GM23248 (cell line): ENCODE measurements around the gene PLCB4. TPM values are rescaled to one million over a fixed set of nuclear protein-coding genes. Genes with fewer than 3 reads are reported as not detected.
A peak's percentile ranks its signal among the peaks of the same experiment; 100 is the strongest.

ENCODE experiments used
- DNase-seq: peaks from one replicate; pipeline ENCODE4 v3.0.0-alpha.2; 2015
- H2AFZ ChIP-seq: fragments of 200-600 bp; sonication (generic); 2 replicates; pipeline ENCODE4 v1.6.1; 2016; ENCODE audit warnings: antibody characterized with exemption
- H3F3A ChIP-seq: fragments of 200-600 bp; sonication (generic); 2 replicates; pipeline ENCODE4 v1.6.1; 2016; ENCODE audit warnings: mild to moderate bottlenecking, antibody characterized with exemption, mixed run types; ENCODE audit not compliant: insufficient read depth
- H3K27ac ChIP-seq: fragments of 200-600 bp; sonication (generic); 2 replicates; pipeline ENCODE4 v1.5.1; 2016; ENCODE audit warnings: mild to moderate bottlenecking
- H3K27me3 ChIP-seq: fragments of 200-600 bp; sonication (generic); replicated peaks from 2 replicates; pipeline ENCODE4 v1.6.1; 2016; ENCODE audit warnings: mild to moderate bottlenecking; ENCODE audit not compliant: insufficient read depth
- H3K36me3 ChIP-seq: fragments of 200-600 bp; sonication (generic); 2 replicates; pipeline ENCODE4 v1.6.1; 2016; ENCODE audit warnings: low read depth, mild to moderate bottlenecking
- H3K4me1 ChIP-seq: fragments of 200-600 bp; sonication (generic); 2 replicates; pipeline ENCODE4 v1.6.1; 2016; ENCODE audit warnings: mild to moderate bottlenecking; ENCODE audit not compliant: insufficient read depth
- H3K4me2 ChIP-seq: fragments of 200-600 bp; sonication (generic); one replicate; pipeline ENCODE4 v1.6.1; 2016; ENCODE audit warnings: mild to moderate bottlenecking; ENCODE audit not compliant: unreplicated experiment
- H3K4me3 ChIP-seq: fragments of 200-600 bp; sonication (generic); 2 replicates; pipeline ENCODE4 v1.5.1; 2016; ENCODE audit warnings: mild to moderate bottlenecking
- H3K79me2 ChIP-seq: fragments of 200-600 bp; sonication (generic); 2 replicates; pipeline ENCODE4 v1.6.1; 2016; ENCODE audit warnings: mild to moderate bottlenecking; ENCODE audit not compliant: insufficient read depth
- H3K9ac ChIP-seq: fragments of 200-600 bp; sonication (generic); 2 replicates; pipeline ENCODE4 v1.6.1; 2016; ENCODE audit warnings: mild to moderate bottlenecking
- H3K9me2 ChIP-seq: fragments of 200-600 bp; sonication (generic); 2 replicates; pipeline ENCODE4 v1.6.1; 2016; ENCODE audit warnings: mixed run types, mild to moderate bottlenecking, moderate library complexity; ENCODE audit not compliant: insufficient read depth
- H3K9me3 ChIP-seq: fragments of 200-600 bp; sonication (generic); one replicate; pipeline ENCODE4 v1.6.1; 2017; ENCODE audit warnings: low read depth
- H4K20me1 ChIP-seq: fragments of 200-600 bp; sonication (generic); 2 replicates; pipeline ENCODE4 v1.6.0; 2016; ENCODE audit not compliant: insufficient read depth
- EZH2 ChIP-seq: fragments of 200-600 bp; sonication (generic); IDR thresholded peaks from 2 replicates; pipeline ENCODE4 v1.6.1; 2018; ENCODE audit warnings: antibody characterized with exemption, mild to moderate bottlenecking; ENCODE audit not compliant: insufficient read depth, poor library complexity, severe bottlenecking
- EZH2phosphoT487 ChIP-seq: fragments of 200-600 bp; sonication (generic); IDR thresholded peaks from 2 replicates; pipeline ENCODE4 v1.6.1; 2018; ENCODE audit warnings: antibody characterized with exemption, moderate library complexity, mild to moderate bottlenecking, low read depth; ENCODE audit not compliant: insufficient read depth
- WGBS, 2 experiments: methylation state at CpG; one replicate each; pipeline ENCODE4 v1.1.6; 2015 to 2017; ENCODE audit warnings: low lambda C conversion rate in 2 of 2, low coverage in 1 of 2; ENCODE audit errors: missing lambda C conversion rate in 2 of 2; 5-methylcytosine and 5-hydroxymethylcytosine counted together
- in situ Hi-C: fragments of 300-500 bp; cut with MboI; formaldehyde crosslinking; loops from 2 replicates; pipeline ENCODE4 v1.15.0; 2020
- polyA plus RNA-seq: library from polyadenylated mRNA; unstranded; fragments of >200 nt; fragmentation: Nextera tagmentation; extraction: Ambion mirVana; gene quantifications from 2 replicates; pipeline ENCODE4 v1.2.1, GENCODE V29; 2016
- total RNA-seq: library from RNA; depleted of rRNA; stranded (reverse); fragments of >200 nt; shearing (Covaris generic); gene quantifications from 2 replicates; pipeline ENCODE4 v1.2.3, GENCODE V29; 2014

PLCB4 gene
- total and polyA plus RNA-seq, 2 experiments from 2014 or later: 5.0 to 9.5 TPM

GRCh38 chr20:9225879-9226278, 157.0 kb downstream of the PLCB4 start:
- no peaks in the 10 kb centered on the region for H4K20me1 ChIP-seq
- no peak for DNase-seq
- H3K9ac ChIP-seq: no peak overlapping the region
- WGBS, 2 experiments: 92 to 97% methylated on average over 4 of the region's 4 CpGs
- 0 out of 2 replicates have a peak, but pooled peaks cover under 1% of the 10 kb centered on the region for H3F3A ChIP-seq
- H3K27ac ChIP-seq: no peak overlapping the region
- H3K36me3 ChIP-seq: no peaks in the 10 kb centered on the region
- H3K4me2 ChIP-seq: no peak overlapping the region
- H3K79me2 ChIP-seq: no peaks in the 10 kb centered on the region
- H2AFZ ChIP-seq: no peak overlapping the region
- in situ Hi-C loops: no loop called here
- TF ChIP-seq EZH2phosphoT487 (no peak), EZH2 (no peak)
- no peaks in the 10 kb centered on the region for H3K9me3 ChIP-seq
- no peak overlapping the region for H3K4me3 ChIP-seq
- H3K27me3 ChIP-seq: no peaks in the 10 kb centered on the region
- no peaks in the 10 kb centered on the region; the same call in 1 of the 2 replicates for H3K9me2 ChIP-seq
- no peaks in the 10 kb centered on the region for H3K4me1 ChIP-seq

- WGBS, 2 experiments: 96 to 100% methylated on average over 1 of the region's 1 CpG
- in situ Hi-C loops: no loop called here
- H3K4me1 ChIP-seq: no peaks in the 10 kb centered on the region
- H3K36me3 ChIP-seq: no peaks in the 10 kb centered on the region
- no peak for DNase-seq
- no peak overlapping the region for H3K9ac ChIP-seq
- no peak for TF ChIP-seq EZH2
- no peak for TF ChIP-seq EZH2phosphoT487
- H3K27me3 ChIP-seq: no peaks in the 10 kb centered on the region
- H3K9me3 ChIP-seq: no peaks in the 10 kb centered on the region
- no peak overlapping the region for H3K4me3 ChIP-seq
- H3K27ac ChIP-seq: no peak overlapping the region
- no peaks in the 10 kb centered on the region for H4K20me1 ChIP-seq
- H3K9me2 ChIP-seq: no peaks in the 10 kb centered on the region; the same call in 1 of the 2 replicates
- H3K4me2 ChIP-seq: no peak overlapping the region
- no peaks in the 10 kb centered on the region for H3K79me2 ChIP-seq
- H3F3A ChIP-seq: no peaks in the 10 kb centered on the region
- H2AFZ ChIP-seq: no peak overlapping the region
Measured at GRCh38 chr20:9227896-9228615, 159.2 kb downstream of the PLCB4 start.

- 34 to 39% methylated on average over 5 of the region's 5 CpGs for WGBS, 2 experiments
- in situ Hi-C loops: no loop called here
- DNase-seq: peak; percentile 18
- Histone ChIP-seq H3K9me3 (no peaks in the 10 kb centered on the region), H3K4me1 (no peaks in the 10 kb centered on the region), H3K27ac (no peak overlapping the region), H3K27me3 (no peaks in the 10 kb centered on the region), H3K36me3 (no peaks in the 10 kb centered on the region), H3K9me2 (no peaks in the 10 kb centered on the region; the same call in 1 of the 2 replicates), H3K4me3 (no peak overlapping the region), H3K4me2 (no peak overlapping the region), H2AFZ (no peak overlapping the region), H4K20me1 (no peaks in the 10 kb centered on the region), H3F3A (no peaks in the 10 kb centered on the region), H3K79me2 (no peaks in the 10 kb centered on the region), H3K9ac (no peak overlapping the region)
- TF ChIP-seq EZH2phosphoT487 (no peak), EZH2 (no peak)
Measured at GRCh38 chr20:9228774-9229450, 160.0 kb downstream of the PLCB4 start.

- in situ Hi-C loops: no loop called here
- H3K9me2 ChIP-seq: no peaks in the 10 kb centered on the region; the same call in 1 of the 2 replicates
- peaks cover 4% of the 10 kb centered on the region for H3K4me1 ChIP-seq
- no peak for DNase-seq
- H3F3A ChIP-seq: peaks cover 9% of the 10 kb centered on the region
- H4K20me1 ChIP-seq: no peaks in the 10 kb centered on the region
- TF ChIP-seq EZH2 (no peak), EZH2phosphoT487 (no peak)
- no peaks in the 10 kb centered on the region for H3K36me3 ChIP-seq
- H2AFZ ChIP-seq: no peak overlapping the region
- no peaks in the 10 kb centered on the region for H3K27me3 ChIP-seq
- H3K9ac ChIP-seq: no peak overlapping the region
- H3K4me3 ChIP-seq: no peak overlapping the region
- no peaks in the 10 kb centered on the region for H3K79me2 ChIP-seq
- no peak overlapping the region for H3K4me2 ChIP-seq
- H3K9me3 ChIP-seq: no peaks in the 10 kb centered on the region
- no peak overlapping the region for H3K27ac ChIP-seq
Measured at GRCh38 chr20:9230406-9230805, 161.5 kb downstream of the PLCB4 start.
